Stimulated activated memory B cell treated with anti-CD40 and anti-IgM and Interleukin-4, amounts not matched to agents 10 μg/mL and 1 μg/mL and 100 μg/mL, for 72 hours (primary cell): ENCODE results near the gene OOSP4B.
"Not testable (repeated sequence)": the region's sequence is repeated elsewhere in the genome, so short reads cannot be mapped to it uniquely, and the experiment has no call there.

ENCODE experiments used
- ATAC-seq: fragments of 150-1000 bp; cut with Tn5 transposase; 2 replicates; pipeline ENCODE4 v1.10.0; 2021
- H3K27ac Mint-ChIP-seq: one replicate; pipeline ENCODE4 v1.8.0; 2022; ENCODE audit warnings: mild to moderate bottlenecking, mixed read lengths
- H3K27me3 Mint-ChIP-seq: one replicate; pipeline ENCODE4 v1.8.0; 2022; ENCODE audit warnings: mixed read lengths
- H3K36me3 Mint-ChIP-seq: one replicate; pipeline ENCODE4 v1.8.0; 2022; ENCODE audit warnings: mixed read lengths
- H3K4me1 Mint-ChIP-seq: one replicate; pipeline ENCODE4 v1.8.0; 2022; ENCODE audit warnings: mixed read lengths
- H3K4me3 Mint-ChIP-seq: one replicate; pipeline ENCODE4 v1.8.0; 2022; ENCODE audit warnings: mild to moderate bottlenecking, moderate library complexity, mixed read lengths
- H3K9me3 Mint-ChIP-seq: one replicate; pipeline ENCODE4 v1.8.0; 2022; ENCODE audit warnings: mixed read lengths

The OOSP4B gene

DNA sequence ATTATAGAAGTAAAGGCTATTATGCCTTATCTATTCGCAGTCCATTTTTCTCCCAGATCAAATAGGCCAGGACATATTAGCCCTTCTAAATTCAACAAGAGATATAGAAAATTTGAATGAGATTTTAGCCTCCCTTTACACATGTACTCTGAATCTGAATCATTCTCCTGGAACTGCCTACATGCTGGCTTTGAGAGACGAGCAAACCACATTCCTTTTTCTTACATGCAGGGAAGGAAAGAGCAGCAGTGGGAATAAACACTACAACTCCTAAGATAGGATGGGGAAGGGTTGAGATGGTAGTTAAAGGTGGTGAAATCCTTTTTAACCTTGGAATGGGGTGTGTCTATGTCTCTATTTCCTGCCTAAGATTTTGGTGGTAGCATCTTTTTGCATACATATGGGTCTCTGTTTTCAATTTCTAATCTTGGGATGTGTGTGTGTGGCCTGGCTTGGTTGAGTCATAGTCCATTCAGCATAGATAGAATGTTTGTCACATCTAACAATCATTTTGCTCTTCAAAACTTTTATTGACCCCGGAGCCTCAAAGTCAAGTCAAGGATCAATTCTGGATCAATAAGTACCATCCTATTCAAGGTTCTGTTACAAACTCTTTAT is 12.1 kb downstream of the OOSP4B start:
- no peaks in the 10 kb centered on the region for H3K27me3 Mint-ChIP-seq

GRCh38 chr11:60040109-60040508 is 23.1 kb downstream of the OOSP4B start, which contains the start of gene OOSP2:
Gene OOSP2, plus strand, starts transcription at chr11:60040409. Its CDS starts 51 bp downstream, at chr11:60040460.
- Mint-ChIP-seq H3K27ac (no peak within 1 kb of the TSS), H3K27me3 (no peaks in the 10 kb centered on the region), H3K36me3 (no peaks in the 10 kb centered on the region), H3K4me3 (no peak within 1 kb of the TSS), H3K9me3 (no peaks in the 10 kb centered on the region), H3K4me1 (no peaks in the 10 kb centered on the region)
- ATAC-seq: no peak

More for the DNA sequence above, 12.1 kb downstream of the OOSP4B start:
- Mint-ChIP-seq H3K36me3 (no peaks in the 10 kb centered on the region), H3K27ac (no peak overlapping the region), H3K9me3 (no peaks in the 10 kb centered on the region), H3K4me3 (no peak overlapping the region), H3K4me1 (no peaks in the 10 kb centered on the region)
- no peak for ATAC-seq

DNA sequence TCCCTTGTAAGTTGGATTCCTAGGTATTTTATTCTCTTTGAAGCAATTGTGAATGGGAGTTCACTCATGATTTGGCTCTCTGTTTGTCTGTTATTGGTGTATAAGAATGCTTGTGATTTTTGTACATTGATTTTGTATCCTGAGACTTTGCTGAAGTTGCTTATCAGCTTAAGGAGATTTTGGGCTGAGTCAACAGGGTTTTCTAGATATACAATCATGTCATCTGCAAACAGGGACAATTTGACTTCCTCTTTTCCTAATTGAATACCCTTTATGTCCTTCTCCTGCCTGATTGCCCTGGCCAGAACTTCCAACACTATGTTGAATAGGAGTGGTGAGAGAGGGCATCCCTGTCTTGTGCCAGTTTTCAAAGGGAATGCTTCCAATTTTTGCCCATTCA is 33.4 kb downstream of the OOSP4B start:
- not testable (repeated sequence) for H3K4me3 Mint-ChIP-seq, H3K4me1 Mint-ChIP-seq, H3K36me3 Mint-ChIP-seq, H3K9me3 Mint-ChIP-seq, H3K27ac Mint-ChIP-seq, ATAC-seq
- peaks cover 21% of the 10 kb centered on the region for H3K27me3 Mint-ChIP-seq

GRCh38 chr11:60050839-60051238 is 33.9 kb downstream of the OOSP4B start:
- not testable (repeated sequence) for H3K36me3 Mint-ChIP-seq, H3K9me3 Mint-ChIP-seq, H3K27ac Mint-ChIP-seq, ATAC-seq, H3K4me1 Mint-ChIP-seq, H3K4me3 Mint-ChIP-seq
- peaks cover 18% of the 10 kb centered on the region for H3K27me3 Mint-ChIP-seq

GRCh38 chr11:60056349-60056969 is 39.5 kb downstream of the OOSP4B start, which contains the start of gene MS4A3:
Gene MS4A3, plus strand, starts transcription at chr11:60056665. Its CDS starts 4,496 bp downstream, at chr11:60061161.
- H3K36me3 Mint-ChIP-seq: no peaks in the 10 kb centered on the region
- peaks cover 4% of the 10 kb centered on the region for H3K9me3 Mint-ChIP-seq
- ATAC-seq: no peak
- no peak within 1 kb of the TSS for H3K4me3 Mint-ChIP-seq
- H3K4me1 Mint-ChIP-seq: no peaks in the 10 kb centered on the region
- H3K27me3 Mint-ChIP-seq: peaks cover 12% of the 10 kb centered on the region
- no peak within 1 kb of the TSS for H3K27ac Mint-ChIP-seq

GRCh38 chr11:60059052-60059451 is 42.1 kb downstream of the OOSP4B start:
- Mint-ChIP-seq H3K27ac (no peak overlapping the region), H3K4me1 (no peaks in the 10 kb centered on the region), H3K36me3 (no peaks in the 10 kb centered on the region), H3K27me3 (peaks cover 12% of the 10 kb centered on the region), H3K4me3 (no peak overlapping the region), H3K9me3 (peaks cover 4% of the 10 kb centered on the region)
- no peak for ATAC-seq

- ATAC-seq: no peak
- Mint-ChIP-seq H3K36me3 (no peaks in the 10 kb centered on the region), H3K4me3 (no peak overlapping the region), H3K27ac (no peak overlapping the region), H3K9me3 (peaks cover 4% of the 10 kb centered on the region), H3K4me1 (no peaks in the 10 kb centered on the region), H3K27me3 (peaks cover 9% of the 10 kb centered on the region)
These were observed 42.7 kb downstream of the OOSP4B start for GRCh38 chr11:60059521-60060240.

DNA sequence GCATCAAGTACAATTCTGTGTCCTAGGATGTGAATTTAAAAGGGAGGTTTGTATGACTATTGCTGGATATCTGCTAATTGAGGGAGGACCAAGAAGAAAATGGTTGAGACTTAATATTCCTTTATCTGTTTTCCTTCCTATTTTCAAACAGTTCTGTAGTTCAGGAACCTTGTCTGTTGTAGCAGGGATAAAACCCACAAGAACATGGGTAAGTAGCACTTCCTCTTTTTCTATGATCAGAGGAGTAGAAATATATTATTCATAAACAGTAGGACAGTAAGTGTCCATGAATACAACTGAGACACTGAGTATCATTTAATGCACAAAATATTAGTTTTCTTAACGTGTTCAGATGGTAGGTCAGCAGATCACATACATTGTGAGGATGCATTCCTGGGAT is 47.1 kb downstream of the OOSP4B start:
- Mint-ChIP-seq H3K36me3 (no peaks in the 10 kb centered on the region), H3K27ac (no peak overlapping the region), H3K9me3 (peaks cover 4% of the 10 kb centered on the region), H3K27me3 (no peaks in the 10 kb centered on the region), H3K4me3 (no peak overlapping the region), H3K4me1 (no peaks in the 10 kb centered on the region)
- no peak for ATAC-seq

DNA sequence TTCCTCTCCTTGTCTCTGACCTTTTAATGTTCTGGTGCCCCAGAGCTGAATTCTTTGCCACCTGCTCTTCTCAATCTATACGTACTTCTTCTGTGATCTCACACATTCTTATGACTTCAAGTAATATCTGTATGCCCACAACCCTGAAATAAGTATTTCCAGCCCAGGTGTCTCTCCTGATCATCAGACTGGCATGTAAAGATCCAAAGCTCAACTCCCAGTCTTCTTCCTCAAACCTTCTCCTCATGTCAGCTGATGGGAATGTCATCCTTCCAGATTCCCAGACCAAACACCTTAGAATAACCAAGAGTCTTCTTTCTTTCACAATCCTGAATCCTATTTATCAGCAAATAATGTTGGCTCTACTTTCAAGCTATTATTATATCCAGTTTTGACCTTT is 48.8 kb downstream of the OOSP4B start:
- H3K27me3 Mint-ChIP-seq: no peaks in the 10 kb centered on the region
- ATAC-seq: no peak
- H3K27ac Mint-ChIP-seq: no peak overlapping the region
- H3K4me1 Mint-ChIP-seq: no peaks in the 10 kb centered on the region
- H3K4me3 Mint-ChIP-seq: no peak overlapping the region
- H3K9me3 Mint-ChIP-seq: no peaks in the 10 kb centered on the region
- no peaks in the 10 kb centered on the region for H3K36me3 Mint-ChIP-seq

DNA sequence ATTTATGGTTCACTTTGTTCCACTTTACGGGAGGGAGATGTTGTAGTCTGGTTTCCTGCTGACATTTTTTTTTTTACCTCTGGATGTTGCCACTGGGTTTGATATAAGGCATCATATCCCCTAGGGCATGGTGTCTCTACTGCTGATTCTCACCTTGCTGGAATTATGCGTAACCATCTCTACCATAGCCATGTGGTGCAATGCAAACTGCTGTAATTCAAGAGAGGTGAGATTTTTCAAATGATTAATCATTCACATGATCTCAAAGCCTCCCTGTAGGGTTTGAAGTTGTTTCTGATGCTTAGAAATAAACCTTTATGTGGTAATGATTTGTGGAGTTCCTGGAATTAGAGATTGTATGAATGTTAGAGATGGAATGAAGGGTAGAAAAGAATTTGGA is 52.5 kb downstream of the OOSP4B start:
- ATAC-seq: no peak
- H3K9me3 Mint-ChIP-seq: peaks cover 3% of the 10 kb centered on the region
- H3K36me3 Mint-ChIP-seq: no peaks in the 10 kb centered on the region
- H3K27me3 Mint-ChIP-seq: peaks cover 24% of the 10 kb centered on the region
- H3K27ac Mint-ChIP-seq: no peak overlapping the region
- no peaks in the 10 kb centered on the region for H3K4me1 Mint-ChIP-seq
- no peak overlapping the region for H3K4me3 Mint-ChIP-seq

- not testable (repeated sequence) for H3K27ac Mint-ChIP-seq, H3K9me3 Mint-ChIP-seq, H3K36me3 Mint-ChIP-seq, H3K4me1 Mint-ChIP-seq, H3K4me3 Mint-ChIP-seq, ATAC-seq
- peaks cover 33% of the 10 kb centered on the region for H3K27me3 Mint-ChIP-seq
These were observed 54.7 kb downstream of the OOSP4B start for GRCh38 chr11:60071644-60072043.

DNA sequence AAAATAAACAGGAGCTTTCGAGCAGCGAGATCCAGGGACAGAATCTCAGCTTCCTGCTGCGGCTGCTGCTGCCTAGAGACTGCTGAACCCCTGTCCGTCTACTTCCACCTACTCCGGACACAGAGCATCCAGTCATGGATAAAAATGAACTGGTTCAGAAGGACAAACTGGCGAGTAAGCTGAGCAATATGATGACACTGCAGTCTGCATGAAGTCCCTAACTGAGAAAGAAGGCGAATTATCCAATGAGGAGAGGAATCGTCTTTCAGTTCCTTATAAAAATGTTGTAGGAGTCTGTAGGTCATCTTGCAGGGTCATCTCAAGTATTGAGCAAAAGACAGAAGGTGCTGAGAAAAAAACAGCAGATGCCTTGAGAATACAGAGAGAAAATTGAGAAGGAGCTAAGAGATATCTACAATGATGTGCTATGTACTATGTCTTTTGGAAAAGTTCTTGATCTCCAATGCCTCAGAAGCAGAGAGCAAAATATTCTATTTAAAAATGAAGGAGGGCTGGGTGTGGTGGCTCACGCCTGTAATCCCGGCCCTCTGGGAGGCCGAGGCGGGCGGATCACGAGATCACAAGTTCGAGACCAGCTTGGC is 60.3 kb downstream of the OOSP4B start:
- H3K4me1 Mint-ChIP-seq: no peaks in the 10 kb centered on the region
- H3K36me3 Mint-ChIP-seq: no peaks in the 10 kb centered on the region
- peaks cover 12% of the 10 kb centered on the region for H3K9me3 Mint-ChIP-seq
- peaks cover 19% of the 10 kb centered on the region for H3K27me3 Mint-ChIP-seq
- ATAC-seq: no peak
- no peak overlapping the region for H3K27ac Mint-ChIP-seq
- no peak overlapping the region for H3K4me3 Mint-ChIP-seq

- H3K9me3 Mint-ChIP-seq: peaks cover 12% of the 10 kb centered on the region
- no peak overlapping the region for H3K27ac Mint-ChIP-seq
- H3K36me3 Mint-ChIP-seq: no peaks in the 10 kb centered on the region
- no peaks in the 10 kb centered on the region for H3K4me1 Mint-ChIP-seq
- peaks cover 18% of the 10 kb centered on the region for H3K27me3 Mint-ChIP-seq
- ATAC-seq: no peak
- H3K4me3 Mint-ChIP-seq: no peak overlapping the region
These were observed 61.0 kb downstream of the OOSP4B start for GRCh38 chr11:60077981-60078380.

GRCh38 chr11:60078745-60079144 is 61.8 kb downstream of the OOSP4B start:
- peaks cover 10% of the 10 kb centered on the region for H3K9me3 Mint-ChIP-seq
- no peak overlapping the region for H3K4me3 Mint-ChIP-seq
- ATAC-seq: no peak
- no peaks in the 10 kb centered on the region for H3K36me3 Mint-ChIP-seq
- H3K4me1 Mint-ChIP-seq: no peaks in the 10 kb centered on the region
- H3K27ac Mint-ChIP-seq: no peak overlapping the region
- H3K27me3 Mint-ChIP-seq: peaks cover 15% of the 10 kb centered on the region

- Mint-ChIP-seq H3K27ac (no peak overlapping the region), H3K36me3 (no peaks in the 10 kb centered on the region), H3K9me3 (peaks cover 10% of the 10 kb centered on the region), H3K4me3 (no peak overlapping the region), H3K4me1 (no peaks in the 10 kb centered on the region), H3K27me3 (peaks cover 10% of the 10 kb centered on the region)
- ATAC-seq: no peak
These were observed 63.6 kb downstream of the OOSP4B start for GRCh38 chr11:60080535-60080934.
